Stimulated activated CD8-positive, alpha-beta memory T cell treated with anti-CD3 and anti-CD28 coated beads, Interleukin-2, amount 100 ng/mL, for 1 hour (primary cell): ENCODE measurements around the gene STMN1.
"Not testable (repeated sequence)": the region's sequence is repeated elsewhere in the genome, so short reads cannot be mapped to it uniquely, and the experiment has no call there.

Experiments used
- DNase-seq, 2 donors: peaks; one replicate each; pipeline ENCODE4 v3.0.0-alpha.2; 2020; ENCODE audit warnings: low read depth in 2 of 2

Gene STMN1

DNA sequence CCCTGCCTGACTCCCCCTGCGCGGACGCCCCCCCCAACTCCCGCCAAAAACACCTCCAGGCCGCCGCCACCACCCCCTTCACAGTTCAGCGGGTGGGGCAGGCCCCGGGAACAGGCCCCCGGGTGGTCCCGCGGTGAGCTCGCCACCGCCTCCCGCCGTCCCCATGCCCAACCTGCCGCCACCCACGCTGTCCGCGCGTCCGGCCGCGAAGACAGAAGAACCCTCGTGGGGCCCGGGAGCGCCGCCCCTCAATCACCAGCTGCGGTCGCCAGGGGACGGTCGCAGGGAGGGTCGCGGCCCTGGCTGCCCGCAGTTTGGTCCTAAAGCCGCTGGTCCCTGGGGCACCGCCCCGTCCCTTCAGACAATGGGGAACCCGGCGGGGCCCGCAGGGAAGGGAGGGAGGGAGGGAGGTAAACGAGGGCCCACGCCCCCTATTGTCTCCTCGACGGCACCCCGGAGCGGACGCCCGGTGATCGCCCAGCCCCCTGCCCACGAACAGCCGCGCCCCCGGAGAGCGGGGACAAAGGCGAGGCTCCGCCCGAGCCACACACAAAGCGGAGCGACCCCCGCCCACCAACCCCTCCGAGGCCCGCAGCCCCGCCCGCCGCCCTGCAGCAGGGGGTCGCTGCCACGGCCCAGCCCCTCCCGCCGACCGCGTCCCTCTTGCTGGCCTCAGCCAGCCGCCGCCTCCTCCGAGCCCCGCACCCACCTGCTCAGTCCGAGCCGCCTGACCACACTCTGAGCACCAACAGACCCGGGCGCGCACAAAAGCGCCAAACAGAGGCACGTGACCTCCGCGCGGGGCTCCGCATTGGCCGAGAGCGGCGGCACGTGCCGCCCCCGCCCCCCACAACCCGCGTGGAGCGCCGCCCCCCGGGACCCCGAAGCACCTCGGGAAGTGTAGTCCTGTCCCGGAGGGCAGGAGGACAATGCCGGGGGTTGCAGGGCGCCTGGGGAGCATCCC lies at the start of gene STMN1:
STMN1 (minus strand) TSS at position 740 of the 964 bp plus-strand sequence. CDS start 1,743 bp downstream, outside the sequence.
- DNase-seq: peak; percentile 70 to 81

DNA sequence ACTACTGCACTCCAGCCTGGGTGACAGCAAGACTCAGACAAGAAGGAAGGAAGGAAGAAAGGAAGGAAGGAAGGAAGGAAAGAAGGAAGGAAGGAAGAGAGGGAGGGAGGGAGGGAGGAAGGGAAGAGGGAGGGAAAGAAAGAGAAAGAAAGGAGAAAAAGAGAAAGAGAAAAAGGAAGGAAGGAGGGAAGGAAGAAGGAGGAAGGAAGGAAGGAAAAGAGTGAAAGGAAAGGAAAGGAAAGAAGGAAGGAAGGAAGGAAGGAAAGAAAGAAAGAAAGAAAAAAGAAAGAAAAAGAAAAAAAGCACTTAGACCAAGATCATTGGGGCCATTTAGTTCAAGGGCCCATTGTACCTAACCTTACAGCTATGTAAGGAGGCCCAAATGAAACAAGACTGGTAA lies 49.3 kb upstream of the STMN1 start:
- DNase-seq: no peak

DNA sequence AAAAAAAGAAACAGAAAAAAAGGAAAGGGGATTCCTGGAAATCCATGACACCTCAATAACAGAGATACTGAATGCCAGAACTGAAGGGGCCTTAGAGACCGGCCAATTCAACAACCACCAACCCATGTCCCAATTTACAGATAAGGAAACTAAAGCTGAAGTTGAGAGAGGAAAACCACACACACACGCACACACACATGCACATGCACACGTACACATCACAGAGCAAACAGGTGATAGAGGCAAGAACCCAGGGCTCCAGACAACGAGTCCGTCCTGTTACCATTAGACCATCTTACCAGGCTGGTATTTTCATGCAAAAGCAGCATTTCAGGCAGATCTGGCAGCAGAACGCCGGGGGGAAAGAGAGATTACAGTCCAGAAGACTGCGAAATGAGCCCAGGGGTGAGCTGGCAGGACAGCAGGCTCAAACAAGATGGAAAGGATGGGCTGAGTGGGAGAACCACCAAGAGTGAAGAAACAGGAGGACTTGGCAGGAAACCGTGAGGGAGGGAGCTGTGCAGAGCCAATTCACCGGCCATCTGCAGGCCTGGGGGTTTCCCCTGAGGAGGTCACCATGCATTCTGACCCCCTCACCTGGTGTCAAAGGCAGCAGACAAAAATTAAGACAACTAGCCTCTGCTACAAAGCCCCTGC lies 48.2 kb upstream of the STMN1 start:
- no peak for DNase-seq

DNA sequence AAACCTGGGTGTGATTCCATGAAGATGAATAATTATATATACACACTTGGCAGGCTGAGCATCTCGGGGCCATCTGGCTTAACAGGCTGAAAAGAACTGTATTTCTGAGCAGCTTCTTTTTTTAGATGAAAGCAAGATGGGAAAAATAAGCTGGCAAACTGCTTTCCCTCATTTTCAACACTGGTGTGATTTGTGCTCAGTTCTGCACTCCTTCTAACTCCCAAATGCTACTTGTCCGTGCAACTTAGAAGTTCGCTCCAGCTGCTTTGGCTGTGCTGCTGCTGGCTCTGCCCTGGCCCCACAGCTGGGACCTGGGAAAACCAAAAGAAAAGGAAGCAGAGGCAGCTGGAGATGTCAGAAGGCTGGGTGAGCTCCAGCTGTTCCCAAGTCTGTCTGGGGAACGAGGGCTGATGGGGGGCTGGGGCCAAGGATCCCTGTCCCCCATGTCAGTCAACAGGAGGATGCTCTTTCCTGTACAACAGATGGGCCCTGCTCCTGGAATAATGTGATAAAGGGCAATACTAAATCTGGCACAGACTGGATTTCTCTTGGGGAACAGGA lies 46.7 kb upstream of the STMN1 start:
- DNase-seq: no peak

DNA sequence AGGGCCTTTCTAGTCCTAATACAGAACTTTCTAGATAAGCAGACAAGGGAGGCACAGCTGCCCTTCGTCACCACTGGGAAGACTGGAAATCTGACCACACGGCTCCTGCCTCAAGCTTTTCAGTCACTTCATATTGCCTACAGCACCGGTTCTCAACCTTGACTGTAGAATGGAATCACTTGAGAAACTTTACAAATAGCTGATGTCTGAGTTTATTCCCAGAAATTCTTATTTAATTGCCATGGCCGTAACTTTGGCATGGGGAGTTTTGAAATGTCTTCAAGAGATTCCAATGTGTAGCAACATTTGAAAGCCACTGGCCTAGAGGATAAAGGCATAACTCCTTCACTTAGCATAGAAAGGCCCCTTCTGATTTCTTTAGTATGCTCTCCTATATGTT lies 42.4 kb upstream of the STMN1 start:
- DNase-seq: no peak

DNA sequence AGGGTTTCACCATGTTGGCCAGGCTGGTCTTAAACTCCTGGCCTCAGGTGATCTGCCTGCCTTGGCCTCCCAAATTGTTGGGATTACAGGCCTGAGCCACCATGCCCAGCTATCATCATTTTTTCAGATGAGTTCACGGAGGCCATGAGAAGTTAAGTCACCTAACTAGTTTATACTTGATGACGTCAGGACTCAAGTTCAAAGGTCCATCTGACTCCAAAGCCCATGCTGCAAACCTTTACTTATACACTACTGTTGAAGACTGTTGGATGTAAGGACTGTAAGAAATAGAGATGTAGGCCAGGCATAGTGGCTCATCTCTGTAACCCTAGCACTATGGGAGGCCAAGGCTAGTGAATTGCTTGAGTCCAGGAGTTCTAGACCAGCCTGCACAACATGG lies 40.8 kb upstream of the STMN1 start:
- DNase-seq: no peak

DNA sequence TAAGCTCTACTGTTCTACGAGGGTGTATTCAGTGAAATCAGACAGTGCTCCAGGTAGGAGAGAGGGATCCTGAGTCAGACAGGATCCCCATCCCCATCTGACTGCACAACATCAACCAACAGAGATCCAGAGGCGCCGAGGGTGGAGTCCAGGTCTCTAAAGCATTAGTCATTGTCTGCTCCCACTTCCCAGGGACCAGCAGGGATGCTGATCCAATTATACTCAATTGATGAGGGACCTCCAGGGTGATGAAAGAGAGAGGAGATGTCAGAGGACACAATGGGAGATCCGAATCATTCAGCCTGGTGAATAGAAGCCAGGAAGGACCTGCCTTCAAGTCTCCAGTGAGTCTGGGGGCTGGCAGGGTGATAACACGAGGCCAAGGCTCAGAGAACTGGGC lies 39.5 kb upstream of the STMN1 start:
- no peak for DNase-seq

DNA sequence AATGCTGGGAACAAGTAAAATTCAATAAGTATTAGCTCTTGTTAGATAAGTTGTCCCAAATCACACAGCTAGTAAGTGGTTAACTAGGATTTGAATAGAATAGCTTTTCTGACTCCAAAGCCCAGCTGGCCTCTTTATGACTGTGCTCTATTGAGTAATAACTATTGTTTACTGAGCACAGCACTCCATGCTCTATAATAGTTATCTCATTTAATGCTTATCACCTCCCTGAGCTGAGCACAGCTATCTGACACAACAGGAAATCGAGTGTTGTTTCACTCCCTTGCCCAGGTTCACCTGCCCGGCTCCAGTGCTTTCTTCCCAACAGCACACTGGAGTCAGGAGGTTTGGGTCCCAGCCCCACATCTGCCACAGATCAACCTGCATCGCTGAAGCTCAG lies 38.8 kb upstream of the STMN1 start:
- DNase-seq: no peak

DNA sequence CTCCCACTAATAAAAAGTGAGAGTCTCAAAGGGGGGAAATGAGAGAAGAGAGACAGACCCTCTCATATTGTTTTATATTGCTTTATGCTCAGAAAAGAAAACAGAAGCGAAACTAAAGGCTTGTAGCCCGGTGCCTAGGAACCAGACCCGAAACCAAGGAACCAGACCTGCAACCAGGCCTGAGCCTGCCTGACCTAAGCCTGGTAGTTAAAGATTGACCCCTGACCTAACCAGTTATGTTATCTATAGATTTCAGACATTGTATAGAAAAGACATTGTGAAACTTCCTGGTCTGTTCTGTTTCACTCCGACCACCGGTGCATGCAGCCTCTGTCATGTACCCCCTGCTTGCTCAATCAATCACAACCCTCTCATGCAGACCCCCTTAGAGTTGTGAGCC lies 37.3 kb upstream of the STMN1 start:
- DNase-seq: not testable (repeated sequence)

DNA sequence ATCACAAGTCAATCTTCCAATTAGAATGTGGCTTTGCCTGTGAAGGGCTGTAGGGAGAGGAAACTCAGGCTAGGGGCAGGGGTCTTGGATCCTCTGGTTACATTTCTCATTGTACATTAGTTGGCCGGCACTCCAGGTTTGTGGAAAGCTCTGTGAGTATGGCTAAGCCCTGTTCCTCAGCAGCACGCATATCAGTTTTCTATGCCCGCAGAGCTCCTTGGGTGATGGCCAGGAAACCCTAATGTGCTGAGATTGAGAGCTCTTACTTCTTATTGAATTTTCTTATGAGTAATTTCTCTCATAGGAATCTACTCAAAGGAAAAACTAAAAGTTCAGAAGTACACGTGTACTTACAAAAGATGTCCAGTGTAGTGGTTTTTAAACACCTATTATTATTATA lies 30.7 kb upstream of the STMN1 start:
- DNase-seq: no peak

DNA sequence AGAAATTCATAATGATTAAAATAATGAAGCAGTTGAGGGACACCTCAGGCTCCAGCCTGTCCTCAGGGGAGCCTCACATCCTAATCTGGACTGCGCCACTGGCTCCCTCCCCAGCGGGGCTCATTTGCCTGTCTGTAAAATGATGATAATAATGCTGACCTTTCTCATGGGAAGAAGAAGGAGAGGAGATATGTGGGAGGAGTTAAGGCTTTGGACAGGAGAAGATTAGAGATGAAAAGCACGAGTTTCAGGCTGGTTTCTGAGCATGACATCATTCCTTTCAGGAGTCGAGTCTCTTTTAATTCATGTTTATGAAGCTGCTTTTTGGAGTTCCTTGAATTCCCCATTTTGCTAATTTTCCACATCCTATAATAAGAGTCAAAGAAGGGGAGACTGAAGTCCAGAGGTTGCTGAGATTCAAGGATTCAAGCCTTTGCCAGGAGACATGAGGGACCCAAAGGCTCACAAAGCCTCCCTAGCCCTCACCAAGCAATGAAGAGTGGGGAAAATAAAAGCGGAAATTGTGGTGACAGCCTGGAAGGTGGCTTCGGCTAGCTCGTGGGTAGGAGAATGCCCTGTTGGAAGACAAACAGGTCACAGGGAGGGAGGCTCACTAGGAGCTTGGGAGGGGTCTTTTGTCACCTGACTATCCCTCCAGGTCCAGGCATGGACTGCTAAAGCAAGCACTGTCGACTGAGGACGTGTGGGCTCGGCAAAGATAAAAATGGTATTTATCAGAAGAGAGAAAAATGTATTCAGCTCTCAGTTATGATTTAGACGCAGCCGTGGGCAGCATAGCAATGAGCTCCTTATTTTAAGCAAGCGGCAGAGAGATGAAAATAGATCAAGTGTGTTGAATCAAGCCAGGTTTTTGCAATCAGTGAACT lies 27.5 kb upstream of the STMN1 start:
- no peak for DNase-seq

DNA sequence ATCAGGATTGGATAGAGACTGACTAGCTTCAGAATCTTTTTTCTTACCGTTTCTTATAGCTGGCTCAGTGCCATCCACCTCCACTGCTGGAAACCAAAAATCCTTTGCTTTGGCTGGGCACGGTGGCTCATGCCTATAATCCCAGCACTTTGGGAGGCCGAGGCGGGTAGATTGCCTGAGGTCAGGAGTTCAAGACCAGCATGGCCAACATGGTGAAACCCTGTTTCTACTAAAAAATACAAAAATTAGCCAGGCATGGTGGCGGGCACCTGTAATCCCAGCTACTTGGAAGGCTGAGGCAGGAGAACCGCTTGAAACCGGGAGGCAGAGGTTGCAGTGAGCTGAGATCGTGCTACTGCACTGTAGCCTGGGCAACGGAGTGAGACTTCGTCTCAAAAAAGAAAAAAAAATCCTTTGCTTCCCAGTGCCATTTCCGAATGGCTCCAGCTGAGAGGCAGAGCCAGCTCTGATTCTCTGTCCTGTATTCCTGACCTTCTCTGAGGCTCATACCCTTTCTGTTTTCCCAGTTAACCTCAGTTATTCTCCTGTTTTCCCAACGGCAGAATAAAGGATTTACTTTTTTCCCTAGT lies 26.7 kb upstream of the STMN1 start:
- DNase-seq: not testable (repeated sequence)

DNA sequence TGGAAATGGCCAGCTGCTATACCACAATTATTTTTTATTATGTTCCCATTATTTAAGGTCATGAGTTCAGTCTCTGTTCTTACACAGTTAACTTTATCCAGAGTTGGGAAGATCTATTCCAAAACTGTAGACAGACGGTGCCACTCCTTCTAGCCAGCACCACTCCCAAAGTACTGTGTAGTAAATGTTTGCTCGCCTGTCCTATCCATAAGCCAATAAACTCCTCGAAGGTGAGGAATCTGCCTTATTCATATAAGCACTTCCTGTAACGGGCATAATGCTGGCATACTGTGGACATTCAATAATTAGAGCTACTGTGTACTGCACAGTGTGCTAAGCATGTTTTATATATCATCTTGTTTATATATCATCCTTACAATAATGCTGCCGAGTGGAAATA lies 26.1 kb upstream of the STMN1 start:
- no peak for DNase-seq

DNA sequence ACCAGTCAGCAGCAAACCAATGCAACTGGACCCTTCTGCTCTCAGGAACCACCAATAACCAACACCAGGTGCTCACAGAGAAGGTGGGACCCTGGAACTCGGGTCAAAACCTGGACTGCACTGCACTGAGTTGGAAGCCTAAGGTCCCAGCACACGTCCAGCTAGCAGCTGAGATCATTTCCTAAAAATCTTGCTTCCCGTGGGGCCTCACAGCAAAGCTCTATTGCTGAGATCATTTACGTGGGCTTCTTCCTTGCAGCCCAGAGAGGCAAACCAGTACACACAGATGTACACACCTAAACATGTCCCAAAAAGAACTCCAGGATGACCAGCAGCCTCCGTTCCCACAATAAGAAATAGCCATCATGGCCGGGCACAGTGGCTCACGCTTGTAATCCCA lies 22.8 kb upstream of the STMN1 start:
- DNase-seq: no peak

DNA sequence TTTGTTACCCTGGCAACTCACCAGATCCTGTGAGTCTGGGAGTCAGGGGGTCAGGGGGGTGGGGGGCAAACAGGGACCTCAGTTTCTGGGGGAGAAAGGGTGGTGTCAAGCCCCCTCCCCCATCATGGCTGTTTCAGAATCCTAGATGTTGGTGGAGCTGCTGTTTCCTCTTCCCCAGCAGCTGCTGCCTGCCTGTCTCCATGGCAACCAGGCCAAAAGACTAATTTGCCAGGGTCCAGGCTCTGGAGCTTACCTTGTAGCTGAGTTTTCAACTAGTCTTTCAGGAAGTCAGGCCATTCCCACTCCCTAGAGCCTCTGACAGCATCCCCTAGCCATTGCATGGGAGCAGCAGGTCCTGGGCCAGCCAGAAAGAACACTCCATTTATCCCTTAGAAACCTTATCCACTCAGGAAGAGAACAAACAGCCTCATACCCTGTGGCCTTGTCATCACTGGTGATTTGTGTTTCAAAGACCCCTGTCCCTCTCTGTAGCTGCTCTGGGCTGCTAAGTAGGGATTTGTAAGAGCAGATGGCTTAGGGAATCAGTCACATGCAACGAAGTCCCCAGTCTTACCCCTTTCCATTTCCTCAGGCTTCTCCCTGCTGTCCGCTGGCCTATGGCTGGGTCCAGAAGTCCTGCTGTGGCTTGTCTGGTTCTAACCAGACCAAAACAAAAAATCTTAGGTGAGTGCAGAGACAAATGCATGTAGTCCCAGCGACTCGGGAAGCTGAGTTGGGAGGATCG lies 21.5 kb upstream of the STMN1 start:
- DNase-seq: no peak

DNA sequence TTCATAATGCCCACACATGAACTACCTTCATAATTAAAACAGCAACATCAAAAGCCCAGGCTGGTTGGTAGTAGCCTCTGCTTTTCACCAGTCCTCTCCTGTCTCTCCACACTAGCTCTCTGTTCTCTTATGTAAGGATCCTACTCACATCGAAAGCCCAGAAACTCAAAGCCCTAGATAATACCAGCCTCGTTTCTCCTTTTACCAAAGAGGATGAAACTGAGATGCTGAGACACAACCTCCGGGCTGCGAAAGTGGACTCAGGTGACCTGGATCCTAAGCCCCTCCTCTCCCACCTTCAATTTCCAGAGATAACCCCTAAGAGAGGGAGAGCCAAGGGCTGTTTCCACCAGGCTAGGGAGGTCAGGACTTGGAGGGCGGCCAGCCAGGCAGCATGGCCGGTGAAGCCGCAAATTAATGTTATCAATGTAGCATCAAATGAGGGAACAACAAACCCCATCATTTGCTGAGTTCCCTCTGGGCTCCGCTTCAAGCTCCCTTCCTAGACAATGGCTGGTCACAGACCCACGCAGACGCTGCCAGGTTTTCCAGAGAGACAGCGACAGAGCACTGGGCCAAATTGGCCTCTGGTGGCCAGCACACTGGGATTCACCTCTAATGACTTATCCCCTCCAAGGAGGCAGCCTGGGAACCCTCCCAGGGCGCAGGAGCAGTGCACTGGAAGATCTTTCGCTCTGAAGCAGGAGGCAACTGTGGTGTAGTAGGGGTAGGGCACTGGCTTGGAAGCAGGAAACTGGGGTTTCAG lies 20.7 kb upstream of the STMN1 start:
- no peak for DNase-seq

DNA sequence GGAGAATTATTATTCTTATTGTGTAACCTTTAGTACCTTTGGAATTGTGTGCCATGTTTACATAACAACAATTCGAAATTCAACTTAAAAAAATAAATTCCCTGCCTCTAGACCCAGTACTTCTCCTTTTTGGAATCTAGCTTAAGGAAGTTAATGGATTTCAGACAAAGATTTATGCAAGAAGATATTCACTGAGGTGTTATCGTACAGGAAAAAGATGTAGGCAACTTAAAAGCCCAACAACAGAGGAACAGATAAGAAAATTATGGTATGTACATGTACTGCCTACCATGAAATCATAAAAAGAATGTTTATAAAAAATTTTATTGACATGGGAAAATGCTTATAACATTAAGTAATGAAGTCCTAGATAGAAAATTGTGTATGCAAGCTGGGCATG lies 18.2 kb upstream of the STMN1 start:
- DNase-seq: no peak

DNA sequence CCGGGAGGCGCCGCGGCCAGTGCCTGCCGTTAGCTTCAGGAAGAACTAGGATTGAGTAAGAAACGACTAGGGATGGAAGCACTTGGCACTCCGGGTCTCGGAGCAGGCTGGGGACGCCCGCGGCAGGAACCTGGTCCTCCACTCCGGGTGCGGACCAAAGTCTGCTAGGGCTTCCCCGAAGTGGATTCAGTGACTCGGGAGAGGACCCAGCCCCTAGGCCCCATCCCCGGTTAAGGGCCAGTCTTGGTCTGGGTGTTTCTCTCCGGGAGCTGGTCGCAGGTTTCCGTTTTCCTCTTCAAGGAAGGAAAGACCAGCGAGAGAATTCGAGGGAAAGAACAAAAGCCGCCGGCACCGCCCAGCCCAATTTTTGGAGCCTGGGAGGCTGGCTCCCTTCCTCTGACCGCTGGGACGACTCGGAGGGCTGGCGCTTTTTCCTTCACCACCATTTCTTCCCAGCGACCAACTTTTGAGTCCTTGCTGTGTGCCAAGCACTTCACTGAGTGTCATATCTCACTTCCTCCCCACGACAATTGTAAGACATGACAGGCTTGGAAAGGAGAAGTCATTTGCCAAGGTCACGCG lies 16.8 kb upstream of the STMN1 start:
- DNase-seq: no peak
